SIG-M5 treated with dmso at 0.1 percent for 504 hours (cell line): ENCODE results near the gene SLFN5.
"Not testable (repeated sequence)": the region's sequence is repeated elsewhere in the genome, so short reads cannot be mapped to it uniquely, and the experiment has no call there.

Source experiments
- DNase-seq: peaks from one replicate; lab custom pipeline; 2025; ENCODE audit not compliant: unreplicated experiment; lab: John Stamatoyannopoulos, UW

Gene SLFN5

DNA sequence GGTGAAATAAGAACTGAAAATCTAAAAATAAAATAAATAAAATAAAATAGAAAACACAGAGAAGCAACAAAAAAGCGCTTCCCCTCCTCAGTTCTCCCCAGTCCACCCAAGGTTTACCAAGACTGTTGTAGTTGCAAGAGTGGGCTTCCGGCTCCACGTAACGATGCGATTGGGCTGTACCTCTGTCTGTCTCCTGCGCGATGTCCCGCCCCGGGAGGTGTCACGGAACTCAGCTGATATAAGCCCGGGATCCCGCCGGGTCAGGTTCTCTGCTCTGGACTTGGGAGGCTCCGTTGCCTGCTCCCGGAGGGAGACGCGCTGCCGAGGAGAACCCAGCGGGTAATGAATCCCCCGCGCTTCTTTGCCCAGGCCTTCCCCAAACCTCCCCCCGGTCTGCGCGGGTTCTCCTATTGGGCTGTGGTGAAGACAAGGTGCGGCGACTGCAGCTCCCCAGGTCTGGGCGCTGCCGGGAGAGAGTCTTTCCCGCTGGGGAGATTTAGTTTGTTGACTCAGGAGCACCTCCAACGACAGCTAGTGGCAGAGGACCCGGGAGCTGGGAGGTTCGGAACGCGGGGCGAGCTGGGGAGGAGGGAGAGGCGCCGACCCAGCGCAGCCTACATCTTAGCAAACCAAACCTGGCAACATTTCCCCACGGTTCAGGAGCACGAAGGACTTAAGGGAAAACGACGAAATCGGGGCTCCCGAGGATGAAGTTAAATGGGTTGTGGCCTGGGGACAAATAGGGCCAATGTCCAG, at the start of gene SLFN5:
Gene SLFN5 (plus strand): TSS at position 268 of the 756 bp plus-strand sequence. CDS start 15,619 bp downstream, outside the sequence.
- DNase-seq: peak; percentile 83

DNA sequence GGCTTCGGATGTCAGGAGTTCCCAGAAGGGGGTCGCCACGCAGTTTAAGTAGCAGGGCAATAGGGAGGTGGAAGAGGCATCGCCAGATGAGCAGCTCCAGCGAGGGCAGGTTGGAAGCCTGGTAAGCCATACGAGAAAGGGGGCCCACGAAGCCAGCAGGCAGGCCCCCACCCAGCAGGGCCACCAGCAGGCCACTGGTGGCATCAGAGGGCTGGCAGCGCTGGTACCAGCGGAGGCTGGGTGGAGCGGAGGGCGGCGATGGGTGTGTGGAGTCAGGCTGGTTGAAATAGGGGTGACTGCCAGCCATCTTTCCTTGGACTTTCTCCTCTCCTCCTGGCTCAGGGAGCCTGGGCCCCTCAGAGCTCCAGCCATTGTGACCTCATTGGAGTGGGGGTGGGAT, 48.9 kb upstream of the SLFN5 start, which contains the start of gene SLC35G3:
Gene SLC35G3 (minus strand): TSS at position 393 of the 400 bp plus-strand sequence. CDS start 86 bp downstream, at position 307.
- not testable (repeated sequence) for DNase-seq

DNA sequence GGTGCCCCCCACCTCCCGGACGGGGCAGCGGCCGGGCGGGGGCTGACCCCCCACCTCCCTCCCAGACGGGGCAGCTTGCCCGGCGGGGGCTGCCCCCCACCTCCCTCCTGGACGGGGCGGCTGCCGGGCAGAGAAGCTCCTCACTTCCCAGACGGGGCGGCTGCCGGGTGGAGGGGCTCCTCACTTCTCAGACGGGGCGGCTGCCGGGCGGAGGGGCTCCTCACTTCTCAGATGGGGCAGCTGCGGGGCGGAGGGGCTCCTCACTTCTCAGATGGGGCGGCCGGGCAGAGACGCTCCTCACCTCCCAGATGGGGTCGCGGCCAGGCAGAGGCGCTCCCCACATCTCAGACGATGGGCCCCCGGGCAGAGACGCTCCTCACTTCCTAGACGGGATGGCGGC, 47.8 kb upstream of the SLFN5 start:
- DNase-seq: not testable (repeated sequence)

DNA sequence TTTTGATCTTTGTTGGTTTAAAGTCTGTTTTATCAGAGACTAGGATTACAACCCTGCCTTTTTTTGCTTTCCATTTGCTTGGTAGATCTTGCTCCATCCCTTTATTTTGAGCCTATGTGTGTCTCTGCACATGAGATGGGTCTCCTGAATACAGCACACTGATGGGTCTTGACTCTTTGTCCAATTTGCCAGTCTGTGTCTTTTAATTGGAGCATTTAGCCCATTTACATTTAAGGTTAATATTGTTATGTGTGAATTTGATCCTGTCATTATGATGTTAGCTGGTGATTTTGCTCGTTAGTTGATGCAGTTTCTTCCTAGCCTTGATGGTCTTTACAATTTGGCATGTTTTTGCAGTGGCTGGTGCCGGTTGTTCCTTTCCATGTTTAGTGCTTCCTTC, 40.3 kb upstream of the SLFN5 start:
- DNase-seq: not testable (repeated sequence)

DNA sequence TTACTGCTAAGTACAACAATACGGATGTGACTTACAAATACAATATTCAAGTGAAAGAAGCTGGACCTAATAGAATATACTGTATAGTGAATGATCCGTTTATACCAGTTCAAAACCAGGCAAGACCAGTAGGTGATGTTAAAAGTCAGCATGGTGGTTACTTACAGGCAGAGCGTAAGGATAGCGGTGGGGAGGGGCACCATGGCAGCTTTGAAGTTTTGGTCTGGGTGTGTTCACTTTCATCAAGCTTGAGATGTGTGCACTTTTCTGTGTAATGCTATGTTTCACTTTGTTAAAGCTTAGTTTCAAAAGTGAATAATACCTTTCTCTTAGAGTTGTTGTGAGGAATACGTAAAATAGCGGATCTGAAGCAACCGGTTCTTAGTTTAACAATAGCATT, 32.1 kb upstream of the SLFN5 start:
- DNase-seq: no peak

DNA sequence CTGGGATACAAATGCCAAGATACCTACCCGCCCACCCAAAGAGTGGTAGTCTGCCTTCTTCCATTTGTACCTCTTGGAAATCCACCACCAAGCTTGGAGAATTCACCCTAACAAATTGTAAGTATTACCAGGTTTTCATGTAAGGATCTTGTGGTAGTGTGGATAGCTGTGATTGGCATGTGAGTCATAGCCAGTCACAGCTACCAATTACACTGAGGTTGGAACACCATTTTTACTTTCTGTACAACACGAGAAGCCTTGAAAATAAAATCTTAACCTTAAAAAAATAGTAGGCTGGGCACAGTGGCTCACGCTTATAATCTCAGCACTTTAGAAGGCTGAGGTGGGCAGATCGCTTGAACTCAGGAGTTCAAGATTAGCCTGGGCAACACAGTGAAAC, 30.2 kb upstream of the SLFN5 start:
- no peak for DNase-seq

DNA sequence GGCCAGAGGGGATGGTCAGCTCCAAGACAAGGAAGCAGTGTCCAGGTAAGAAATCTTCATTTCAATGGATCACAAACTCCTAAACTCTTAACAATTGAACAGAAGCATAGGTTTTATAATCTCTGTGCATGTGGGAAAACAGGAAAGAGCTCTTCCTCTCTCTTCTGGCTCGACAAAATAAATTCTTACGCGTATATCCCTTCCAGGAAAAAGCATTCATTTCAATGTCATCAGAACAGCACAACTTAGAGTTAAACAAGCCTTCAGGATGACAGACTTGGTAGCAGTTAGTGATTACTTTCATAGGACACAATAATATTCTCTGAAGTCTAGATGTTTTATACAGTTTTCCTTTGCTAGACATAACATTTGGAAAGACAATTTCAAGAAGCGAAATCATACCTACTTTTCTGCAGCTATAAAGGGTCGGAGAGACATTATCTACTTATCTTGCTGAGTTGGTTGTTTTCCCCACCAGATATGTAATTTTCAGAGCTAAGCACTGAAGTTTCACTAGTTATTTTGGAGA, 29.4 kb upstream of the SLFN5 start:
- DNase-seq: no peak

DNA sequence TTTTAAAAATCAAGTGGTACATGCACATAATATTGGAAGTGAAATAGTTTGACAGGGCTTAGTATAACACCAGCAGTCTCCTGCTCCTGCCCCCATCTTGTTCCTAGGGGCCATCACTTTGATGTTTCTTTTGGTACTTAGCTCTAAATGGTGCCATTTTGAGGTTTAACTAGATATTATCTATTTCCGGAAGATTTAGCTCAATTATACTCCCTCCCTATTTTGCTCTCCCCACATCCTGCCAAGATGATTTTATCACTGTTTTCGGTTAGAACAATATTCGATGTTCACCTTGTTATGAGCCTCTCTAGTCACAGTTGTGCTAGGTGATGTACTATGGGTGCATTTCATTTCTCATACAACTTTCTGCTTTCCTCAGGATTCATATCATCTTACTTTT, 28.7 kb upstream of the SLFN5 start:
- no peak for DNase-seq

DNA sequence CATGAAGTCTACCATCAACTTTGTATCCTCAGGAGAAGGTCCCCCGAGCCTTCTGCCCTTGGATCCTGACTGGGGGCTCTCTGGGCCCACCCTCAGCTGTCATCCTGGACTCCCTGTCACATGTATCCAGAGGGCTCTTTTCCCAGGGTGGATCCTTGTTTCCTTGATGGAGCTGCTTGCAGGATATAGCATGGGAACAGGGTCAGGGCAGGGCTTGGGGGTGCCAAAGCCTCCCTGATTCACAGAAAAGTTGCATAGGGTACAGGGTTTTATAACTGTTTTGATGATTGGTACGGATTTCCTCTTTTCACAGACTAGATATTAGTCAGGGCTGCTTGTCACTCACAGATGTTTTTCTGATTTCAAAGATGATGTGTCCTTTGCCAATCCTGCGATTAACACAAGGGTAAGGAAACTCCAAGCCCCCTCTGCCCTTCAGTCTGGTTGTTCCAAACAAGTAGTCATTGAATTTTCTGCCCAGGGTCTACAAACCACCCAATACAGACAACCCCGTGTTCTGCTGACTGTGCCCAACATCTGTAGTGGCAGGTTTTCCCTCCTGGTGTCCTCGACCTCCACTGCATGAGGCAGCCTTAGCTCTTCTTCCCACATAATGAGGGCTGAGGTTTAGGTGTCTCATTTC, 28.1 kb upstream of the SLFN5 start:
- no peak for DNase-seq

DNA sequence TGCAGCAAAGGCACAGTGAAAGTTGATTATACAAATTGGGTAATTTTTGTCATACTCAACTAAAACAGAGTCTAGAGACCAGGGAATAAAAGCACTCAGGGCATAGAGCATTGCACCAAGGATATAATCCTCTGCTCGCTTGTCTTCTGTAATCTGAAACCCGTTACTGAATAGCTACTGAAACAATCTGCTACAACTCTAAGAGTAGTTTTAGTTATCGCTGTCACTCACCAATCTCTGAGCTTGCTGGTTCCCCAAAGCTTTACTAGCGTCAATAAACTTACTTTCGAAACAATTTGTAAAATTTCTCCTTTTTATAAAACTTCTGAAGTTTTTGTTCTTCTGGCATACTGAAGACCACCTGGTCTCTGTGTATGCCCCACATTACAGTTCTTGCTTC, 25.8 kb upstream of the SLFN5 start:
- DNase-seq: no peak

DNA sequence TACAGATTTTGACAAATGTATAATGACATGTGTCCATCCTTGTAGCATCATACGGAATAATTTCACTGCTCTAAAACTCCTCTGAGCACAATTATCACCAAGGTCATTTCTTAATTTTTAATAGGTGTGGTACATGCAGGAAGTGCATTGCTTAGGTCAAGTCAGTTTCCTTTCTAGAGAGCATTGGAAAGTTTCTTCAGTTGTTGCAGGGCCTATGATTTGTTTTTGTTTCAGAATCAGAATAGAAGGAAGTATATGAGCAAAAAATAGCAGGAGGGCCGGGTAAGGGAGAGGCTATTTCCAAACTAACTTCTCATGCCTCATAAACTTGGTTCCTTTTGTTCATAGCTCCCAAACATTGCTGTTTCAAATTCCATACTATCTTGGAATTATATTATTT, 24.0 kb upstream of the SLFN5 start:
- DNase-seq: peak; percentile 80

DNA sequence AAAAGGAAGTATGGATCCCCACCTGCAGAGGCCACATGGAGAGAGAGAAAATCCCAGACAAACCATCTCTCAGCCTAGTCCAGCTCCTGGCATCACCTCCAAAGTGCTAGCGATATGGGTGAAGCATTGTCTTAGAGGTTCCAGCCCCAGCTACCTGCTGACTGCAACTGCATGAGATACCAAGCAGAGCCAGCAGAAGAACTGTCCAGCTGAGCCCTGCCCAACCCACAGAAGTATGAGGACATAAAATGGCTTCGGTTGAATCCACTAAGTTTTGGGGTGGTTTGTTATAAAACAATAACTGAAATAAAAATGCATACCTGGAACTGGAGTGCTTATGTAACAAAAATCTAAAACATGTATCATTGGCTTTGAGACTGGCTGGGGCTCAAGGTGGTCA, 20.4 kb upstream of the SLFN5 start:
- no peak for DNase-seq

DNA sequence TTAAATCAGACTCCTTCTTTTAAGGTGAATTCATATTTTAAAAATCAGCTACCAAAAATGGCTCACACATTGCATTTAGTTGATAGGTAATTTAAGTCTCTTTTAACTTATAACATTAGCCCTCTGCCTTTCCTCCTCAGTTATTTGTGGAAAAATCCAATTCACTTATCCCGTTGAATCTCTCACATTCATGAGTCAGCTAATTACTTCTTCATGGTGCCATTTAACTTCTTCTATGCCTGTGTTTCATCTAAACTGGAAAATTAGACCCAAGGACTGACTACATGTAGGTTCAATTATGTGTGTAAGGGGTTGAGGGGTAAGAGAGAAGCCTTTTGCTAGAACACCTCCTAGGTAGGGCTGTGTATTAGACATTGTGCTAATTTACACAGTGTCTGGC, 18.4 kb upstream of the SLFN5 start:
- no peak for DNase-seq

DNA sequence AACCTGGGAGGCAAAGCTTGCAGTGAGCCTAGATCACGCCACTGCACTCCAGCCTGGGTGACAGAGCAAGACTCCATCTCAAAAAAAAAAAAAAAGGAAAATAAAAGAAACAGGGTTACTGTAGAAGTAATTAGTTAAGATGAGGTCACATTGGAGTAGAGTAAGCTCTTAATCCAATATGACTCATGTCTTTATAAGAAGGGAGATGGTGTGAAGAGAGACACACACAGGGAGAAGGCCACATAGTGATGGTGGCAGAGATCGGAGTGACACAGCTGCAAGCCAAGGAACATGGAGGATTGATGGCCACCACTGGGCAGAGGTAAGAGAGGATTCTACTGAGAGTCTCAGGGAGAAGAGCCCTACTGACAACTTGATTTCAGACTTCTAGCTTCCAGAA, 15.3 kb upstream of the SLFN5 start:
- DNase-seq: no peak

DNA sequence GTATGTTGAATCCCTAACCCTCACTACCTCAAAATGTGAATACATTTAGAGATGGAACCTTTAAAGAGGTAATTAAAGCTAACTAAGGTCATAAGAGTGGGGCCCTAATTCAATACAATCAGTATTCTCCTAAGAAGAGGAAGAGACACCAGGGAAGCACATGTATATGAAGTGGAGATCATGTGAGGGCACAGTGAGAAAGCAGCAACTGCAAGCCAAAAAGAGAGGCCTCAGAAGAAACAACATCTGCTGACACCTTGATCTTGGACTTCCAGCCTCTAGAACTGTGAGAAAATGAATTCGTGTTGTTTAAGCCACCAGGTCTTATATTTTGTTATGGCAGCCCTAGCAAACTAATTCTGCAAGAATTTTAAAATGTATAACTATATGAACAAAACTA, 13.2 kb upstream of the SLFN5 start:
- no peak for DNase-seq

DNA sequence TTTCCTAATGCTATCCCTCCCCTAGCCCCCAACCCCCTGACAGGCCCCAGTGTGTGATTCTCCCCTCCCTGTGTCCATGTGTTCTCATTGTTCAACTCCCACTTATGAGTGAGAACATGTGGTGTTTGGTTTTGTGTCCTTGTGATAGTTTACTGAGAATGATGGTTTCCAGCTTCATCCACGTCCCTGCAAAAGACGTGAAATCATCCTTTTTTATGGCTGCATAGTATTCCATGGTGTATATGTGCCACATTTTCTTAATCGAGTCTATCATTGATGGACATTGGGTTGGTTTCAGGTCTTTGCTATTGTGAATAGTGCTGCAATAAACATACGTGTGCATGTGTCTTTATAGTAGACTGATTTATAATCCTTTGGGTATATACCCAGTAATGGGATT, 8.6 kb upstream of the SLFN5 start:
- DNase-seq: not testable (repeated sequence)

DNA sequence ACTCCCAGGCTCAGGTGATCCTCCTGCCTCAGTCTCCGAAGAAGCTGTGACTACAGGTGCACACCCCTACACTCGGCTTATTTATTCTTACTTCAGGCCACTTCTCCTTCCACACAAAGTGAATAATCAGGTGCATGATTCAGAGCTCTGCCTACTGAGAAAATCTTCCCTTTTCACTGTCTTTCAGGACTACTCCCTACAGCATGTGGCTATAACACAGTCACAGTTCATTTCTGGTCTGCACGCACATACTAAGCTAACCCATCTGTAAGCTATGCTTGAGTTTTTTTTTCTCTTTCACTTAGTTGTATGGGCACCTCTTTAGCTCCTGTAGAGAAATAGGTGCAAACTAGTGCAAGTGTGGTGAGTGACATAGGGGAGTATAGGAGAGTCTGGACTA, 7.6 kb upstream of the SLFN5 start:
- no peak for DNase-seq

DNA sequence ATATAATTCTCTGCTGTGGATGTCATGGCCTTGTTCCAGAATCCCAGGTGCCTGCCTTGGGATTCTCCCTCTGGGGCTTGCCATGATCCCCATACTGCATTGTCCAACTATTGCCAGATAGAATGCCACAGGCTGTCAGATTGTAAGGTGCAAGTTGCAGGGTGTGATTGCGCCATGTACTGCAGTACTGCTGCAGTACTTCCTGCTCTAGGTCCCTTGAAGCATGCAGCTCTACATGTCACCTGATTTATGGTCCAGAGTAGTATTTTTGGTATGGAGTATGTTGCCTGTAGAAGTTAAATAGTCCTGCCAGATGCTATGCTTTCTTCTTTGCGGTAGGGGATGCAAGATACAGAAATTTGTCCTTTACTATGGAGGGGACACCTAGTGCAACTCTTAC, 7.0 kb upstream of the SLFN5 start:
- DNase-seq: no peak

DNA sequence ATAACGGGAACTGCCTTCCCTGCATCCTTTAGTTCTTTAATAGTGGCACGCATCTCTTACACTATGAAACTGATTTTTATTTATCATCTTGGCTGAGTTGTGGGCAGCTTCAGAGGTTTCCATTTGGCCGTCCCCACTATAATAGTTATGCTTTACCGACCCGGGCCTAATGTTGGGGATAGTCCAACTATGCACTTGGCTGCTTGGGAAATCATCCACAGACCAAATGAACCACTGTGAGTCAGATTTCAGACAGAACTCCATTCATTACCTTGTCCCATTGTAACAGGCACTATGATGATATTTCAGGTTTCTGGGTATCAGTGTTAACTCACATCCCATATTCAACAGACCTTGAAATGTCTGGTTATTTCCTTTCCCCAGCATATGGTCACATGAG, 6.1 kb upstream of the SLFN5 start:
- DNase-seq: no peak

DNA sequence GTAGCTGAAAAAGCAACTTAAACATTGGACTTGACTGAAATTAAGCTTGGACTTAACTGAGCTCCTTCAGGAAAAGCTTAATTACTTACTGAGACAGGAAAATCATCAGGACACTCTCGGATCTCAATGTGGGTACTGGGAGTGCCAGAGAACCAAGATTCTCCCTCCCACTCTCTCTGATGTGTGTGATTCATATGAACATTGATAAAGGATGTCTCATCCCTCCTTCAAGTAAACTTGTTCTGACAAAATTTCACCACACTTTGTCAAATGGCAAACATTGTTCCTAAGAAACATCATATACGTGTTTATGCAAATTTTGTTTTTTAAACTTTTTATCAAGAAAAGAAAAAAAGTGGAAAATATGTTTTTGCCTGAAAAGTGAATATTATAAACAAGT, 4.1 kb upstream of the SLFN5 start:
- no peak for DNase-seq

DNA sequence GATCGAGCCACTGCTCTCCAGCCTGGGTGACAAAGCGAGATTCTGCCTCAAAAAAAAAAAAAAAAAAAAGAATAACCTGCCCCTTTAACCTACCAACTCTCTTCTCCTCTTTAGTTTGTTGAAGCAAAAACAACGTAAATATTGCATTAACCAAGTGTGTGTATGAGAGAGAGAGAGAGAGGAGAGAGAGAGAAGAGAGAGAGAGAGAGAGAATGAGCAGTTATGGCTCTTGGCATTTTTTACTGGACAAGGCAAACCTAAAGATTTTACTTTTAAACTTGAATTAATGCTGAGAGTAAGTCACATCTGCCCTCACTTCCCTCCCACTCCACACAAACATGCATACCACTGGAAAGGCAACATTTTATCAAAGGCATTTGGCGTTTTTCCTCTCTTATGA, 3.0 kb upstream of the SLFN5 start:
- no peak for DNase-seq

DNA sequence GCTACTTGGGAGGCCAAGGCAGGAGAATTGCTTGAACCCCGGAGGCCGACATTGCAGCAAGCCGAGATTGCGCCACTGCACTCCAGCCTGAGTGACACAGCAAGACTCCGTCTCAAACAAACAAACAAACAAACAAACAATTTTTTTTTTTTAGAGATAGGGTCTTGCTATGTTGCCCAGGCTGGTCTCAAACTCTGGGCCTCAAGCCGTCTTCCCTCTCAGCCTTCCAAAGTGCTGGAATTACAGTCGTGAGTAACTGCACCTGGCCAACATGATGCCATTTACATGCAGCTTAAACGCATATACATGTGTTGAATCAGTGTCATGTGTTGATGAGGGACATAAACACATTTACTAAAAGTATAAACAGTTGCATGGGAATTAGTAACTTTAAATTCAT, 2.0 kb upstream of the SLFN5 start:
- no peak for DNase-seq
